Measurements from ENCODE around the gene CCDC12.

- TF ChIP-seq CTCF (IDR thresholded peaks at IDR 0.05 in 2 of 3, conservative IDR thresholded peaks at IDR 0.05 in 1 of 3; ENCODE audit: borderline replicate concordance in 1 of 3, insufficient read depth in 1 of 3, low read depth in 2 of 3, low read length in 2 of 3) (no peak), YY1 (IDR thresholded peaks at IDR 0.05; ENCODE audit: extremely low read depth, insufficient replicate concordance, low read depth, low read length) (no peak), POLR2A (IDR thresholded peaks at IDR 0.05; ENCODE audit: borderline replicate concordance, extremely low read depth, insufficient read depth, insufficient read length) (no peak), TCF7L2 (IDR thresholded peaks at IDR 0.05; ENCODE audit: borderline replicate concordance, extremely low read depth, insufficient read depth, insufficient read length) (no peak), SP1 (IDR thresholded peaks at IDR 0.05; ENCODE audit: low read depth) (no peak), POLR2AphosphoS5 (IDR thresholded peaks at IDR 0.05; ENCODE audit: low read depth, low read length) (no peak), RAD21 (IDR thresholded peaks at IDR 0.05; ENCODE audit: low read depth) (no peak), EZH2phosphoT487 (IDR thresholded peaks at IDR 0.05; ENCODE audit: borderline replicate concordance) (no peak)
Measured at GRCh38 chr3:46933261-46933660, 43.3 kb downstream of the CCDC12 start.
